Skeletal muscle satellite cell (primary cell): ENCODE measurements around the gene JAKMIP3.

Source experiments
- H3K27me3 ChIP-seq: 2 replicates; pipeline ENCODE4 v1.7.0; 2013; ENCODE audit warnings: low read length; ENCODE audit not compliant: control insufficient read depth, insufficient read depth
- H3K36me3 ChIP-seq: 2 replicates; pipeline ENCODE4 v1.7.0; 2013; ENCODE audit warnings: mild to moderate bottlenecking, control low read depth, low read length; ENCODE audit not compliant: insufficient read depth
- H3K4me1 ChIP-seq: 2 replicates; pipeline ENCODE4 v1.7.0; 2013; ENCODE audit warnings: low read length; ENCODE audit not compliant: control insufficient read depth, insufficient read depth
- H3K4me2 ChIP-seq: 2 replicates; pipeline ENCODE4 v1.7.0; 2013; ENCODE audit warnings: mild to moderate bottlenecking, low read length
- H3K4me3 ChIP-seq: 2 replicates; pipeline ENCODE4 v1.7.0; 2013; ENCODE audit warnings: low read length
- H3K9ac ChIP-seq: 2 replicates; pipeline ENCODE4 v1.7.0; 2013; ENCODE audit warnings: mild to moderate bottlenecking, low read depth, low read length, moderate library complexity
- H3K9me3 ChIP-seq: replicated peaks from 2 replicates; pipeline ENCODE4 v1.7.0; 2013; ENCODE audit warnings: mild to moderate bottlenecking, control low read depth, low read length

Gene JAKMIP3

DNA sequence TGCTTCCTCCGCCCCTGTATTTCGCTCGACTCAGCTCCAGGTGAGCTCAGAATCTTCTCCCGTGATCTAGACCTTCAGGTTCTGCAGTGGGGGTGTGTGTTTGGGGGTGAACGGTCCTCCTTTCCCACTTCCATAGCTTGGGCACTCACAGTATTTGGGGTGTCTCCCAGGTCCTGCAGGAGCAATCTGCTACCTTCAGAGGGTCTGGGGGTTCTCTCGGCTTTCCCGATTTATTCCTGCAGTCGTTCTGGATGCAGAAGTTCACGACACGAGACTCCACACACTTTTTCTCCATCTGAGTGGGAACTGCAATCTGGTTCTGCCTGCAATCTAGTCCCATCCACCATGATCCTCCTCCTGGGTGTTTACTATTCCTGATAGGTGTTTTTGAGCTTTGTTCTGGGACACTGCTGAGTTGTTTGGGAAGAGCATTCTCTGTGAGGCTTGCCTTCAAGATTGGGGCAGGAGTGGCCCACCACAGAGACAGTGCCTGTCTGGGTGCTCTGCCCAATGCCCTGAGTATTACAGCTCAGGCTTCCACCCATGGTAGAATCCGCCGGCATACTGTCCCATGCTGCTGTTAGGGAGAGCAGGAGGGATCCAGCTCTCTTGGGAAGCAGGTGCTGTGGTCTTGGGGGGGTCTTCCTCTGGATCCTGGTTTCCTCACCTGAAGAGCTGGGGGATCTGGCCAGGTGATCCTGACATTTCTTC is 29.8 kb downstream of the JAKMIP3 start:
- no peak overlapping the region for H3K9ac ChIP-seq
- H3K4me3 ChIP-seq, result no peak overlapping the region
- H3K36me3 ChIP-seq, result no peaks in the 10 kb centered on the region
- H3K4me2 ChIP-seq, result no peak overlapping the region
- H3K27me3 ChIP-seq, result peaks cover 3% of the 10 kb centered on the region
- no peaks in the 10 kb centered on the region for H3K9me3 ChIP-seq
- no peaks in the 10 kb centered on the region for H3K4me1 ChIP-seq

GRCh38 chr10:132096223-132096622 is 30.5 kb downstream of the JAKMIP3 start:
- Histone ChIP-seq H3K27me3 (peaks cover 3% of the 10 kb centered on the region), H3K36me3 (no peaks in the 10 kb centered on the region), H3K4me2 (no peak overlapping the region), H3K9me3 (no peaks in the 10 kb centered on the region), H3K9ac (no peak overlapping the region), H3K4me3 (no peak overlapping the region), H3K4me1 (no peaks in the 10 kb centered on the region)

- Histone ChIP-seq H3K36me3 (no peaks in the 10 kb centered on the region), H3K4me1 (no peaks in the 10 kb centered on the region), H3K9ac (no peak overlapping the region), H3K4me3 (no peak overlapping the region), H3K4me2 (no peak overlapping the region), H3K27me3 (peaks cover 3% of the 10 kb centered on the region), H3K9me3 (no peaks in the 10 kb centered on the region)
Observed at GRCh38 chr10:132096863-132097478, 31.2 kb downstream of the JAKMIP3 start.

- Histone ChIP-seq H3K36me3 (no peaks in the 10 kb centered on the region), H3K4me2 (no peak overlapping the region), H3K9ac (no peak overlapping the region), H3K4me1 (no peaks in the 10 kb centered on the region), H3K27me3 (peaks cover 3% of the 10 kb centered on the region), H3K4me3 (no peak overlapping the region), H3K9me3 (no peaks in the 10 kb centered on the region)
Observed at GRCh38 chr10:132097609-132098377, 32.0 kb downstream of the JAKMIP3 start.

GRCh38 chr10:132098539-132099388 is 33.0 kb downstream of the JAKMIP3 start:
- H3K4me2 ChIP-seq, result no peak overlapping the region
- H3K36me3 ChIP-seq, result no peaks in the 10 kb centered on the region
- no peak overlapping the region for H3K4me3 ChIP-seq
- no peaks in the 10 kb centered on the region for H3K9me3 ChIP-seq
- no peaks in the 10 kb centered on the region for H3K4me1 ChIP-seq
- peaks cover 3% of the 10 kb centered on the region for H3K27me3 ChIP-seq
- no peak overlapping the region for H3K9ac ChIP-seq

- Histone ChIP-seq H3K27me3 (peaks cover 3% of the 10 kb centered on the region), H3K4me1 (no peaks in the 10 kb centered on the region), H3K9me3 (no peaks in the 10 kb centered on the region), H3K9ac (no peak overlapping the region), H3K4me2 (no peak overlapping the region), H3K4me3 (no peak overlapping the region), H3K36me3 (no peaks in the 10 kb centered on the region)
Observed at GRCh38 chr10:132099389-132100090, 33.8 kb downstream of the JAKMIP3 start.

DNA sequence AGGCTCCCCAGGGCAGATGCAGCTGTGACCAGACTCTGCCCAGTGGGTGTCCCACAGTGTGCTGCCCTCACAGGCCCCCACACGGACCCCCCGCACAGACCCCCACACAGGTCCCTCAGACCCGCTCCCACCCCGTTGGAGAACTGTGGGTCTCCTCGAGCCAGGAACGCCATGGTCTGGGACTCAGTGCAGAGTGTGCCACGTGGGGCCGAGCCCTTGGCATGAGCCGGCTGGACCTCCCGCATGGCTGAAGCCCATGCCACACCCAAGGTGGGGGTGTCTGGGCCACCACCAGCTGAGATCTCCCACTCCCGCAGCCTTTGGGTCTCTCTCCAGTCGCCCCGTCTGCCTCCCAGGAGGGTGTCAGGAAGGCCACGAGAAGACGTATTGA is 34.3 kb downstream of the JAKMIP3 start:
- Histone ChIP-seq H3K4me1 (no peaks in the 10 kb centered on the region), H3K27me3 (peaks cover 3% of the 10 kb centered on the region), H3K4me2 (no peak overlapping the region), H3K9me3 (no peaks in the 10 kb centered on the region), H3K9ac (no peak overlapping the region), H3K4me3 (no peak overlapping the region), H3K36me3 (no peaks in the 10 kb centered on the region)

- Histone ChIP-seq H3K36me3 (no peaks in the 10 kb centered on the region), H3K4me2 (no peak overlapping the region), H3K9me3 (no peaks in the 10 kb centered on the region), H3K4me1 (no peaks in the 10 kb centered on the region), H3K4me3 (no peak overlapping the region), H3K27me3 (peaks cover 3% of the 10 kb centered on the region), H3K9ac (no peak overlapping the region)
Observed at GRCh38 chr10:132100556-132101349, 35.0 kb downstream of the JAKMIP3 start.

- H3K4me3 ChIP-seq, result no peak overlapping the region
- H3K36me3 ChIP-seq, result no peaks in the 10 kb centered on the region
- no peak overlapping the region for H3K4me2 ChIP-seq
- no peak overlapping the region for H3K9ac ChIP-seq
- no peaks in the 10 kb centered on the region for H3K4me1 ChIP-seq
- H3K9me3 ChIP-seq, result no peaks in the 10 kb centered on the region
- peaks cover 3% of the 10 kb centered on the region for H3K27me3 ChIP-seq
Observed at GRCh38 chr10:132101529-132101928, 35.8 kb downstream of the JAKMIP3 start.

GRCh38 chr10:132102071-132102716 is 36.4 kb downstream of the JAKMIP3 start:
- Histone ChIP-seq H3K4me2 (no peak overlapping the region), H3K9ac (no peak overlapping the region), H3K4me1 (no peaks in the 10 kb centered on the region), H3K9me3 (no peaks in the 10 kb centered on the region), H3K36me3 (no peaks in the 10 kb centered on the region), H3K27me3 (peaks cover 3% of the 10 kb centered on the region), H3K4me3 (no peak overlapping the region)
